GM19372 (cell line): Measurements from ENCODE around the gene HPS6.
"Not testable (repeated sequence)": the region's sequence is repeated elsewhere in the genome, so short reads cannot be mapped to it uniquely, and the experiment has no call there.

Experiments used
- ATAC-seq: cut with Tn5 transposase; IDR thresholded peaks from one replicate; pipeline ENCODE4 v1.9.1; 2021; ENCODE audit warnings: mild to moderate bottlenecking, low read depth, moderate library complexity; ENCODE audit not compliant: unreplicated experiment

The HPS6 gene

GRCh38 chr10:102064868-102065560, at the start of gene HPS6:
HPS6 (plus strand) TSS chr10:102065349; CDS start chr10:102065475, 126 bp downstream.
- peak; percentile 93 for ATAC-seq

- ATAC-seq: no peak
These were observed 48.7 kb upstream of the HPS6 start for GRCh38 chr10:102016416-102016815.

GRCh38 chr10:102017295-102017694, 47.9 kb upstream of the HPS6 start:
- ATAC-seq: no peak

- ATAC-seq: no peak
These were observed 44.2 kb upstream of the HPS6 start for GRCh38 chr10:102020938-102021337.

GRCh38 chr10:102024799-102025198, 40.4 kb upstream of the HPS6 start:
- no peak for ATAC-seq

- ATAC-seq: no peak
These were observed 37.9 kb upstream of the HPS6 start for GRCh38 chr10:102027261-102027660.

- no peak for ATAC-seq
These were observed 31.4 kb upstream of the HPS6 start for GRCh38 chr10:102033787-102034186.

GRCh38 chr10:102035807-102036206, 29.3 kb upstream of the HPS6 start:
- ATAC-seq: not testable (repeated sequence)

GRCh38 chr10:102038410-102038809, 26.7 kb upstream of the HPS6 start:
- no peak for ATAC-seq

- no peak for ATAC-seq
These were observed 24.7 kb upstream of the HPS6 start for GRCh38 chr10:102040305-102041050.

GRCh38 chr10:102045292-102045691, 19.9 kb upstream of the HPS6 start:
- ATAC-seq: no peak

- no peak for ATAC-seq
These were observed 19.1 kb upstream of the HPS6 start for GRCh38 chr10:102046095-102046494.

GRCh38 chr10:102054881-102055646, 10.1 kb upstream of the HPS6 start:
- ATAC-seq: not testable (repeated sequence)

- ATAC-seq: peak; percentile 93
These were observed 9.3 kb upstream of the HPS6 start, which contains the start of gene ARMH3 for GRCh38 chr10:102055647-102056419. ARMH3 (minus strand) TSS chr10:102056173; CDS start chr10:102040114, 16,059 bp downstream.

GRCh38 chr10:102059987-102060386, 5.2 kb upstream of the HPS6 start:
- no peak for ATAC-seq

GRCh38 chr10:102064503-102064867, 664 bp upstream of the HPS6 start:
- ATAC-seq: no peak

- peak; percentile 25 for ATAC-seq
These were observed 631 bp downstream of the HPS6 start for GRCh38 chr10:102065561-102066398.

GRCh38 chr10:102066399-102067088, 1.4 kb downstream of the HPS6 start:
- ATAC-seq: no peak
